ENCODE data around the gene LDLRAD4. TPM values are rescaled to one million over a fixed set of nuclear protein-coding genes. Genes with fewer than 3 reads are reported as not detected.

The LDLRAD4 gene
- total RNA-seq, 1 experiment from 2014 or later = not detected

DNA sequence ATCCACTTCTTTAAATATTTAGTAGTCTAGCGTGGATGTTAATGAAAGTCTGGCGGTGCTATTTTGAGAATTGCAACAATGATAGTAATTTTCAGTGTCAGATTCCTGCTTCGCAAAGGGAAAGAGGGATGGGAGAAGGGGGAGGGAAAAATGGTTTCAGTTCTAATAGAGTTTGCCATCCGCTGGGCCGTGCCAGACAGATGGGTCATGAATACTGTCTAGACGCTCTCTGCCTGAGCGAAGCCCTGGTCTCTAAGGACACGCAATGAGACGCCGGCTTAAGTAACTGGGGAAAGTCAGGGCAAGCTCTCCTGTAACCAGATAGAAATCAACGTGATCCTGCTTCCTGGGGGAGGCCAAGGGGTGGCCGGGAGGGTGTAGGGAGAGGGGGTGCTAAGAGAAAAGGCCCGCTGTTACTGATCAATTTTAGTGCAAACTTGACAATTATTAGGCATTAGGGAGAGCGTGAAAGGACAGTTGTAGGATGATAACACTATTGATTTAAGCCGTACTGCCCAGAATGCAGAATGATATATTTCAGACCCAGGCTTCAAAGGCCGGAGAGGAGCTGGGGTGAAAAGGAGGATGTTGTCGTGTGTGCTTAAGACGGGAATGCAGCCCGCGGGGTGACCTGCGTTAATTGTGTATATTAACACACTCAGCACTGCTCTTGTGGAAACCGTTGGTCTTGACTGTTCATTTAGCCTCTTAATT is 229.2 kb downstream of the LDLRAD4 start:
- no peaks in the 10 kb centered on the region for H4K20me1 ChIP-seq (ENCODE audit: low read length)
- no TSS peak for BruUV-seq (replicated peaks)
- no peak overlapping the region for H3K9ac ChIP-seq (ENCODE audit: low read length)
- TF ChIP-seq EZH2phosphoT487 (IDR thresholded peaks at IDR 0.05; ENCODE audit: borderline replicate concordance, low read length) = no peak
- no peak for TF ChIP-seq EZH2 (IDR thresholded peaks at IDR 0.05; ENCODE audit: low read length, unreplicated experiment)
- TF ChIP-seq, protein P1, sequence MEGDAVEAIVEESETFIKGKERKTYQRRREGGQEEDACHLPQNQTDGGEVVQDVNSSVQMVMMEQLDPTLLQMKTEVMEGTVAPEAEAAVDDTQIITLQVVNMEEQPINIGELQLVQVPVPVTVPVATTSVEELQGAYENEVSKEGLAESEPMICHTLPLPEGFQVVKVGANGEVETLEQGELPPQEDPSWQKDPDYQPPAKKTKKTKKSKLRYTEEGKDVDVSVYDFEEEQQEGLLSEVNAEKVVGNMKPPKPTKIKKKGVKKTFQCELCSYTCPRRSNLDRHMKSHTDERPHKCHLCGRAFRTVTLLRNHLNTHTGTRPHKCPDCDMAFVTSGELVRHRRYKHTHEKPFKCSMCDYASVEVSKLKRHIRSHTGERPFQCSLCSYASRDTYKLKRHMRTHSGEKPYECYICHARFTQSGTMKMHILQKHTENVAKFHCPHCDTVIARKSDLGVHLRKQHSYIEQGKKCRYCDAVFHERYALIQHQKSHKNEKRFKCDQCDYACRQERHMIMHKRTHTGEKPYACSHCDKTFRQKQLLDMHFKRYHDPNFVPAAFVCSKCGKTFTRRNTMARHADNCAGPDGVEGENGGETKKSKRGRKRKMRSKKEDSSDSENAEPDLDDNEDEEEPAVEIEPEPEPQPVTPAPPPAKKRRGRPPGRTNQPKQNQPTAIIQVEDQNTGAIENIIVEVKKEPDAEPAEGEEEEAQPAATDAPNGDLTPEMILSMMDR (conservative IDR thresholded peaks at IDR 0.05; ENCODE audit: low read depth, low read length) = no peak
- no peaks in the 10 kb centered on the region for H3K4me1 ChIP-seq (ENCODE audit: insufficient read depth, low read length)
- H3K9me2 ChIP-seq (replicated peaks; ENCODE audit: low read length) = no peaks in the 10 kb centered on the region
- CTCF ChIA-PET = no interaction called here
- H3K27me3 ChIP-seq (ENCODE audit: low read length) = peaks cover 92% of the 10 kb centered on the region
- H2AFZ ChIP-seq (ENCODE audit: low read length) = no peak overlapping the region
- H3K79me2 ChIP-seq (ENCODE audit: low read length) = no peaks in the 10 kb centered on the region
- ATAC-seq = no peak
- DNase-seq = no peak
- POLR2A ChIA-PET (ENCODE audit: unreplicated experiment) = no interaction called here
- intact Hi-C loops (cut with micrococcal nuclease) = no loop called here
- no peak overlapping the region for H3K27ac ChIP-seq (ENCODE audit: low read length)
- no peaks in the 10 kb centered on the region for H3K36me3 ChIP-seq (ENCODE audit: low read depth, low read length)
- H3K4me2 ChIP-seq (ENCODE audit: low read length) = no peak overlapping the region
- no peaks in the 10 kb centered on the region for H3K9me3 ChIP-seq (ENCODE audit: low read length)
- H3K4me3 ChIP-seq (ENCODE audit: low read length) = no peak overlapping the region
- no peaks in the 10 kb centered on the region for H3F3A ChIP-seq (ENCODE audit: low read length, unreplicated experiment)

DNA sequence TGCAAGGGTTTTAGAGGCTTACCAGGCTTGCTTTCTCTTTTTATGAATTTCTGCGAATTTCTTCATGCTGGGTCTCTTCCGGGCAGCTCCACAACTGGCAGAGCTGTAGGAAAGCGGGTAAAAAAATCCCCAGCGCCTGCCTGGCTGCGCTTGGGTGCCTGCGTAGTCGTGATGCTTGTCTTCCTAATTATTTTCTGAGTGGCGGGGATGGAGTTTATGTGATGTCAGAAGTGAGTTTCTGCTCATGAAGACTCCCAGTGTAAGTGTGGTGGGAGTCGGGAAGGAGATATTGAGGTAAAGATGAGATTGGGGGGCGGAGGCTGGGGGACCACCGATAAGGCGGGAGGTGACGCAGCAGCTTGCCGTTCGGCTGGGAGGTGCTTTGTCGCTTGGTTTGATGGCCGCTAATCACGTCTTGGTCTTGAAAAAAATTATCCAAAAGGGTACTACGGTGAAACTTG is 229.8 kb downstream of the LDLRAD4 start:
- H3K27me3 ChIP-seq (ENCODE audit: low read length) = peaks cover 92% of the 10 kb centered on the region
- H2AFZ ChIP-seq (ENCODE audit: low read length) = no peak overlapping the region
- H3K36me3 ChIP-seq (ENCODE audit: low read depth, low read length) = no peaks in the 10 kb centered on the region
- no peak overlapping the region for H3K9ac ChIP-seq (ENCODE audit: low read length)
- intact Hi-C loops (cut with micrococcal nuclease) = no loop called here
- no peaks in the 10 kb centered on the region for H3K9me3 ChIP-seq (ENCODE audit: low read length)
- no peaks in the 10 kb centered on the region for H3K4me1 ChIP-seq (ENCODE audit: insufficient read depth, low read length)
- BruUV-seq (replicated peaks) = no TSS peak
- ChIA-PET POLR2A (ENCODE audit: unreplicated experiment) (no interaction called here), CTCF (no interaction called here)
- H3K79me2 ChIP-seq (ENCODE audit: low read length) = no peaks in the 10 kb centered on the region
- no peak for ATAC-seq
- H3F3A ChIP-seq (ENCODE audit: low read length, unreplicated experiment) = no peaks in the 10 kb centered on the region
- no peak overlapping the region for H3K4me3 ChIP-seq (ENCODE audit: low read length)
- TF ChIP-seq EZH2 (IDR thresholded peaks at IDR 0.05; ENCODE audit: low read length, unreplicated experiment) = no peak
- no peak for TF ChIP-seq EZH2phosphoT487 (IDR thresholded peaks at IDR 0.05; ENCODE audit: borderline replicate concordance, low read length)
- TF ChIP-seq, protein P1 (conservative IDR thresholded peaks at IDR 0.05; ENCODE audit: low read depth, low read length) = no peak
- no peaks in the 10 kb centered on the region for H3K9me2 ChIP-seq (replicated peaks; ENCODE audit: low read length)
- H4K20me1 ChIP-seq (ENCODE audit: low read length) = no peaks in the 10 kb centered on the region
- H3K4me2 ChIP-seq (ENCODE audit: low read length) = no peak overlapping the region
- no peak overlapping the region for H3K27ac ChIP-seq (ENCODE audit: low read length)
- DNase-seq = no peak

- Histone ChIP-seq H3K9me2 (replicated peaks; ENCODE audit: low read length) (no peaks in the 10 kb centered on the region), H3K4me3 (ENCODE audit: low read length) (no peak overlapping the region), H2AFZ (ENCODE audit: low read length) (no peak overlapping the region), H3K9ac (ENCODE audit: low read length) (no peak overlapping the region), H3F3A (ENCODE audit: low read length, unreplicated experiment) (no peaks in the 10 kb centered on the region), H3K9me3 (ENCODE audit: low read length) (no peaks in the 10 kb centered on the region), H3K27me3 (ENCODE audit: low read length) (peaks cover 91% of the 10 kb centered on the region), H3K4me2 (ENCODE audit: low read length) (no peak overlapping the region), H3K4me1 (ENCODE audit: insufficient read depth, low read length) (no peaks in the 10 kb centered on the region), H3K27ac (ENCODE audit: low read length) (no peak overlapping the region), H4K20me1 (ENCODE audit: low read length) (no peaks in the 10 kb centered on the region), H3K36me3 (ENCODE audit: low read depth, low read length) (no peaks in the 10 kb centered on the region), H3K79me2 (ENCODE audit: low read length) (no peaks in the 10 kb centered on the region)
- BruUV-seq (replicated peaks) = no TSS peak
- no peak for DNase-seq
- ChIA-PET CTCF (no interaction called here), POLR2A (ENCODE audit: unreplicated experiment) (no interaction called here)
- TF ChIP-seq, protein P1 (conservative IDR thresholded peaks at IDR 0.05; ENCODE audit: low read depth, low read length) = no peak
- TF ChIP-seq EZH2phosphoT487 (IDR thresholded peaks at IDR 0.05; ENCODE audit: borderline replicate concordance, low read length) (no peak), EZH2 (IDR thresholded peaks at IDR 0.05; ENCODE audit: low read length, unreplicated experiment) (no peak)
- no peak for ATAC-seq
- intact Hi-C loops (cut with micrococcal nuclease) = no loop called here
These were observed 231.1 kb downstream of the LDLRAD4 start for GRCh38 chr18:13449651-13450050.
